ENCODE measurements around the gene CBFA2T3.

Gene CBFA2T3

DNA sequence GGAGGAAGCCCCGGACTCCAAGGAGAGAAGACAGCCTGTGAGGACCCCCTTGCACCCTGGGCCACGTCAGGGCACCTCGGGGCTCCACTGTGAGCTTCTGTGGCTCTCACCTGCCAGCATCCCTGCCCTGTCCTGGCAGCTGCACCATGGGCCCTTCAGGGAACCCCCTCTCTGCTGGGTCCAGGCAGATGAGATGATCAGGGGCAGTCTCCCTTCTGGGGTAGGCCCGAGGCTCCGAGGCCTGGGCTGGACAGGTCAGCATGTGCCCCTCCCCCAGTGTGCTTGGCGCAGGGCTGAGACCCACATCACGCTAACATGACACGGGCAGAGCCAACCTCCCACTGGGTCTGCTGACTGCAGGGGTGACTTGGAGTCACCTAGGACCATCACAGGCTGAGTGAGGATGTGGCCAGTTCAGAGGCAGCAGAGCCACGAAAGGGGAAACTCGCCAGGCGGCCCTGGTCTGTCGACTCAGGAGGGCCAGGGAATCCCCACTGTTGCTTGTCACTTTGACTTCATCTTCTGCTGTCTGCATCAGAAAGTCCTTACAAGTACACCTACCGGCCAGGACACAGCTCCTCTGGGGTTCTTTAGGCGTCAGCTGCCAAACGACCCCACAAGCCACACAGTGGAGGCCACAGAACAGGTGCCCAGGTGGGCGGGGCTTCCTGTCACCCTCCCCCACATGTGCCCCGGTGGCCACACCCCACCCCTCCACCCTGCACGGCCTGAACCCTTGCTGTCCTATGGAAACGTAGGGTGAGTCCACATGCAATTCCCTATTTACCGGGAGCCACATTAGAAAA is 122.5 kb downstream of the CBFA2T3 start:
- Histone ChIP-seq H3K27me3 (ENCODE audit: control insufficient read depth, insufficient read depth, low read length) (no peaks in the 10 kb centered on the region), H3K9me3 (ENCODE audit: control insufficient read depth, insufficient read depth, low read length) (no peaks in the 10 kb centered on the region), H3K4me3 (ENCODE audit: low read depth, low read length) (no peak overlapping the region), H3K9ac (ENCODE audit: low read depth, low read length) (no peak overlapping the region), H3K36me3 (ENCODE audit: control insufficient read depth, insufficient read depth, low read length) (peaks cover 12% of the 10 kb centered on the region), H3K4me1 (ENCODE audit: control insufficient read depth, insufficient read depth, low read length) (peaks cover 12% of the 10 kb centered on the region), H3K27ac (ENCODE audit: low read depth, low read length) (no peak overlapping the region)

DNA sequence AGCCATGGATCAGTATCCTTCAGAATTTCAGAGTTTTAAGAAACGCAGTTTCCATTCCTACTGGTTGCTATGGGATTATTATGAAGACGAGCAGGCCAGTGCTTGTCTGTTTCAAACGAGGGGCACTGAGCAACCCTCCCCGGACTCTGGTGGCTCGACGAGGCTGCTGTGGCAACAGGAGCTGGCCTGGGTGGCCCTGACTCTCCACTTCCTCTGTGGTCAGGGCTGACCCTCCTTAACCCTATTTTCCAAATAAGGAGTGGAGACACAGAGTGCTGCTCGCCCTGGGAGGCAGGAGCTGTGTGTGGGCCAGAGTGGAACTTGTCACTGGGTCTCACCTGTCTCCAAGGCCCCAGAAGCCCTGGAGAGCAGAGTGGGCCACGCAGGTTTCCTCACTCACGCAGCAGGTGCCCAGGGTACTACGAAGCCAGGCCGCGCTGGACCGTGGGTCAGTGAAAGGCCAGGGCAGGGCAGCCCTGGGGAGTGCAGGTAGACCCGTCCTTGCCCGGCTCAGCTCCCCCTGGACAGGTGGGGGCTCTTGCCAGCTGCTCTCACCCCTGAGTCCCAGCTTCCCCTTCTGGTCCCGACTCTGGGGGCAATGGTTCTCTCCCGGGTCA is 123.6 kb downstream of the CBFA2T3 start:
- H3K4me3 ChIP-seq (ENCODE audit: low read depth, low read length): no peak overlapping the region
- no peaks in the 10 kb centered on the region for H3K27me3 ChIP-seq (ENCODE audit: control insufficient read depth, insufficient read depth, low read length)
- peaks cover 12% of the 10 kb centered on the region for H3K4me1 ChIP-seq (ENCODE audit: control insufficient read depth, insufficient read depth, low read length)
- H3K9ac ChIP-seq (ENCODE audit: low read depth, low read length): no peak overlapping the region
- H3K9me3 ChIP-seq (ENCODE audit: control insufficient read depth, insufficient read depth, low read length): no peaks in the 10 kb centered on the region
- no peak overlapping the region for H3K27ac ChIP-seq (ENCODE audit: low read depth, low read length)
- peaks cover 2% of the 10 kb centered on the region for H3K36me3 ChIP-seq (ENCODE audit: control insufficient read depth, insufficient read depth, low read length)

DNA sequence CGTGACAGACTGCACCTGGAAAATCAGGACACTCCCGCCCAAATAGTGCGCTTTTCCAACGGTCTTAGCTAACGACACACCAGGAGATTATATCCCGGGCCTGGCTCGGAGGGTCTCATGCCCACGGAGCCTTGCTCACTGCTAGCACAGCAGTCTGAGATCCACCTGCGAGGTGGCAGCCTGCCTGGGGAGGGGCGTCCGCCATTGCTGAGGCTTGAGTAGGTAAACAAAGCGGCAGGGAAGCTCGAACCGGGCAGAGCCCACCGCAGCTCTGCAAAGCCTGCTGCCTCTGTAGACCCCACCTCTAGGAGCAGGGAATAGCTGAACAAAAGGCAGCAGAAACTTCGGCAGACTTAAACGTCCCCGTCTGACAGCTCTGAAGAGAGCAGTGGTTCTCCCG is 125.4 kb downstream of the CBFA2T3 start:
- H3K27ac ChIP-seq (ENCODE audit: low read depth, low read length): no peak overlapping the region
- H3K27me3 ChIP-seq (ENCODE audit: control insufficient read depth, insufficient read depth, low read length): no peaks in the 10 kb centered on the region
- no peaks in the 10 kb centered on the region; the same call in 1 of the 2 replicates for H3K36me3 ChIP-seq (ENCODE audit: control insufficient read depth, insufficient read depth, low read length)
- no peak overlapping the region for H3K4me3 ChIP-seq (ENCODE audit: low read depth, low read length)
- no peak overlapping the region for H3K9ac ChIP-seq (ENCODE audit: low read depth, low read length)
- H3K4me1 ChIP-seq (ENCODE audit: control insufficient read depth, insufficient read depth, low read length): peaks cover 7% of the 10 kb centered on the region
- no peaks in the 10 kb centered on the region for H3K9me3 ChIP-seq (ENCODE audit: control insufficient read depth, insufficient read depth, low read length)

DNA sequence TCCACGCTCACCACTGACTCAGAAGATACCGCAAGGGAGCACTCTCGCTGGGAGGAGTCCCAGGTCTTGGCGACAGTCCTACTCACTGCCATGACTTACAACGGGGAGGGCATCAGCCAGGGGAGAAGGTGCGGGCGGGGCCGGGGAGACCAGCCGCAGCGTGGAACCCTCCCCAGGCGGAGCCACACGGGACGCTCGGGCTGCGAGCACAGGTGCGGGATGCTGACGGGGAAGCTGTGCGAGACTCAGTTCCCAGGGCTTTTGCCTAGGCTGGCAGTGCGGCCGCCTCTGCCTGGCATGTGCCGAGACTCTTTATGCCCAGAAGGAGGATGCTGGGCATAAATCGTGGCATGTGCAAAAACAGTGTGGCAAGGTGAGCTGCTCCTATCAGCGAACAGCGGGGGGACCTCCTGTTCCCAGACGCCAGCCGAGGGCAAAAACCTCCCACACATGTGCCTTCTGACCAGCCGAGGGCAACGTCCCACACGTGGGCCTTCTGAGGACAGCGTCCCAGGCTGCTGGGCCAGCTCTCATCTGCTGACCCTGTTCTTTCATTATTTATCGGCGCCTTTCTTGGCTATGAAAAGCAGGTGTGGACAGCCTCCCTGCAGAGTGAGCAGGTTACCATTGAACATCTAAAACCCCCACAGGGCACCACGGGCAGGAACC is 126.3 kb downstream of the CBFA2T3 start:
- H3K9me3 ChIP-seq (ENCODE audit: control insufficient read depth, insufficient read depth, low read length): no peaks in the 10 kb centered on the region
- no peak overlapping the region for H3K9ac ChIP-seq (ENCODE audit: low read depth, low read length)
- H3K27ac ChIP-seq (ENCODE audit: low read depth, low read length): no peak overlapping the region
- H3K4me3 ChIP-seq (ENCODE audit: low read depth, low read length): no peak overlapping the region
- no peaks in the 10 kb centered on the region; the same call in 1 of the 2 replicates for H3K36me3 ChIP-seq (ENCODE audit: control insufficient read depth, insufficient read depth, low read length)
- H3K4me1 ChIP-seq (ENCODE audit: control insufficient read depth, insufficient read depth, low read length): peaks cover 2% of the 10 kb centered on the region
- no peaks in the 10 kb centered on the region for H3K27me3 ChIP-seq (ENCODE audit: control insufficient read depth, insufficient read depth, low read length)

DNA sequence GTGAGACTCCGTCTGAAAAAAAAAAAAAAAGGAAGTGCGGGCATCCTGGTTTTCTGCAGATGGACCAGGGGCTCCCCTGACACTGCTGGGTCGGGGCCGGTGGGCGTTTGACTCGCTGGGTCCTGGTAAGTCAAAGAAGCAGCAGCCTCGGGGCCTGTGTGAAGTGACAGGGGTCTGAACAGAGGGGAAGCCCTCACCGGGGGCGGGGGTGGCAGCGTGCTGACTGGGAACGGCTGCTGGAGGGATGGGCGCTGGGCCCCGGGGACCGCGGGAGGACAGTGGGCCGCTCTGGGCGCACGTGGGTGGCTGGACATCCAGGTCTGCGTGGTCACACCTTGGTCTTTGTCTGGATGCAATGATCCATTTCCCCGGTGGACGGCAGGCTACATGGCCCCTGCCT is 128.4 kb downstream of the CBFA2T3 start:
- Histone ChIP-seq H3K9ac (ENCODE audit: low read depth, low read length) (no peak overlapping the region), H3K36me3 (ENCODE audit: control insufficient read depth, insufficient read depth, low read length) (no peaks in the 10 kb centered on the region)

DNA sequence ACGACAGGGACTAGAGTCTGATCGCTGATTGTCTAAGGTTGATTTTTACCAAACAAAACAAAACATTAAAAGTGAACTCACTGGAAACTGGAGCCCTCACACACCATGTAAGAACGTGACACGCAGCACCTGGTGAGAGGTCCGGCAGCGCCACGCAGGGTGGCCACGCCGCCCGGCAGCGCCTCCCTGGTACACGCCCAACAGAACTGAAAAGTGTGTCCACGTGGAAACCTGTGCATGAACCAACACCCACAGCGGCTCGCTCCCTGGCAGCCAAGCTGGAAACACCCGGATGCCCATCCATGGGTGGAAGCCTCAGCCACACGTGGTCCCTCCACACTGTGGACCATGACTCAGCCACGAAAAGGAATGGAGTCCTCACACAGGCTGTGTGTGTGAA is 129.4 kb downstream of the CBFA2T3 start:
- Histone ChIP-seq H3K27me3 (ENCODE audit: control insufficient read depth, insufficient read depth, low read length) (no peaks in the 10 kb centered on the region), H3K9me3 (ENCODE audit: control insufficient read depth, insufficient read depth, low read length) (no peaks in the 10 kb centered on the region), H3K9ac (ENCODE audit: low read depth, low read length) (no peak overlapping the region), H3K36me3 (ENCODE audit: control insufficient read depth, insufficient read depth, low read length) (no peaks in the 10 kb centered on the region), H3K4me1 (ENCODE audit: control insufficient read depth, insufficient read depth, low read length) (no peaks in the 10 kb centered on the region), H3K27ac (ENCODE audit: low read depth, low read length) (no peak overlapping the region), H3K4me3 (ENCODE audit: low read depth, low read length) (no peak overlapping the region)

More for the DNA sequence above, 128.4 kb downstream of the CBFA2T3 start:
- Histone ChIP-seq H3K4me1 (ENCODE audit: control insufficient read depth, insufficient read depth, low read length) (no peaks in the 10 kb centered on the region), H3K4me3 (ENCODE audit: low read depth, low read length) (no peak overlapping the region), H3K27ac (ENCODE audit: low read depth, low read length) (no peak overlapping the region), H3K27me3 (ENCODE audit: control insufficient read depth, insufficient read depth, low read length) (no peaks in the 10 kb centered on the region), H3K9me3 (ENCODE audit: control insufficient read depth, insufficient read depth, low read length) (no peaks in the 10 kb centered on the region)

DNA sequence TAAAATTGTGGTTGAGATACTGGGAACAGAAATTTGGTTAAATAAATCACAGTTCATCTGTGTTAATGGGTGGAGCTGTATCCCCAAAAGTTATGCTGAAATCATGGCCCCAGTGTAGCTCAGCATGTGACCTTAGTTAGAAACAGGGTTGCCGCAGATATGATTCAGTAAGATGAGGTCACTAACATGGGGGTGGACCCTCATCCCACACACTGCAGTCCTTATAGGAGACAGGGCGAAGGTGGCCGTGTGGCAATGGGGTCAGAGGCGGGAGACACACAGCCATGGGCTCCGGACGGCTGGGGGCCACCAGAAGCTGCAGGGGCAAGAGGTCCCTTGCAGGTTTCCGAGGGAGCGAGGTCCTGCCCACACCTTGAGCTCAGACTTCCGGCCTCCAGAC is 130.9 kb downstream of the CBFA2T3 start:
- Histone ChIP-seq H3K4me1 (ENCODE audit: control insufficient read depth, insufficient read depth, low read length) (no peaks in the 10 kb centered on the region), H3K4me3 (ENCODE audit: low read depth, low read length) (no peak overlapping the region), H3K9ac (ENCODE audit: low read depth, low read length) (no peak overlapping the region), H3K27ac (ENCODE audit: low read depth, low read length) (no peak overlapping the region), H3K27me3 (ENCODE audit: control insufficient read depth, insufficient read depth, low read length) (no peaks in the 10 kb centered on the region), H3K9me3 (ENCODE audit: control insufficient read depth, insufficient read depth, low read length) (no peaks in the 10 kb centered on the region), H3K36me3 (ENCODE audit: control insufficient read depth, insufficient read depth, low read length) (no peaks in the 10 kb centered on the region)

DNA sequence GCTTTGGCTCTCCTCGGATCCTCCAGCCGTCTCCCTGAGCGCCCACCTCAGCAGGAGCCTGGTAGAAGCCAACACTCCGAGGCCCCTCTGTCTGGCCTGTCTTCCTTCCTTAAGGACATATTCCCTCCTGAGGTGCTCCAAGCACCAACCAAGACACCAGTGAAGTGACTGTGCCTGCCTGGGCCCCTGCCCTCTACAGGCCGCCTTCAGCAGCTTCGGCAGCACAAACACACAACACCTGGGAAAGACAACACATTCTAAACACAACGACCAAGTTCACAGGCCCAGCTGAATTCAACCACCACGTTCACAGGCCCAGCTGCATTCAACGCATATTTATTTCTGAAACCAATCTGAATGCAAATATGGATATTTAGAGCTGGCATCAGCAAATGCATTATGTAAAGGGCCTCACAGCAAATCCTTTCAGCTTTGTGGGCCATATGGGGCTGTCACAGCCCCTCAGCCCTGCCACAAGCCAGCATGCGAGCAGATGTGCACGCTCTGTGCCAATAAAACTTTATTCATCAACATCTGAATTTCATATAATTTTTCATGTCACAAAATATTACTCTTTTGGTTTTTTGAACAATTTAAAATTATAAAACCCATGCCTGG is 132.5 kb downstream of the CBFA2T3 start:
- Histone ChIP-seq H3K9ac (ENCODE audit: low read depth, low read length) (no peak overlapping the region), H3K27me3 (ENCODE audit: control insufficient read depth, insufficient read depth, low read length) (no peaks in the 10 kb centered on the region), H3K4me1 (ENCODE audit: control insufficient read depth, insufficient read depth, low read length) (no peaks in the 10 kb centered on the region), H3K36me3 (ENCODE audit: control insufficient read depth, insufficient read depth, low read length) (peaks cover 13% of the 10 kb centered on the region), H3K9me3 (ENCODE audit: control insufficient read depth, insufficient read depth, low read length) (no peaks in the 10 kb centered on the region), H3K27ac (ENCODE audit: low read depth, low read length) (no peak overlapping the region), H3K4me3 (ENCODE audit: low read depth, low read length) (no peak overlapping the region)

DNA sequence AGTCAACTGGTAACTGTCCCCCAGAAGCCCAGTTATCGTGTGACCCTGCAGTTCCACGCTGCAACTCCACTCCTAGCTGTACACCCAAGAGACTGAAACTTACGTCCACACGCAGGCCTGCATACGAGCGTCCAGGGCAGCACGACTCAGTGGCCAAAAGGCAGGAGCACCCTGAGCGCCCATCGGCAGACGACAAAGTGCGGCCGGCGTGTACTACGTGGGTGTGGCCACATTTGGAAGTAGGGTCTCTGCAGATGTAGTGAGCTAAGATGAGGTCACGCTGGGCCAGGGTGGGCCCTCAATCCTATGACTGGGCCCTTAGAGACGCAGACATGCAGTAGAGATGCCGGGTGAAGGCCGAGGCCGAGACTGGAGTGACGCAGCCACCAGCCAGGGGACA is 133.8 kb downstream of the CBFA2T3 start:
- no peaks in the 10 kb centered on the region for H3K9me3 ChIP-seq (ENCODE audit: control insufficient read depth, insufficient read depth, low read length)
- no peak overlapping the region for H3K27ac ChIP-seq (ENCODE audit: low read depth, low read length)
- no peaks in the 10 kb centered on the region for H3K27me3 ChIP-seq (ENCODE audit: control insufficient read depth, insufficient read depth, low read length)
- peaks cover 21% of the 10 kb centered on the region for H3K36me3 ChIP-seq (ENCODE audit: control insufficient read depth, insufficient read depth, low read length)
- H3K4me1 ChIP-seq (ENCODE audit: control insufficient read depth, insufficient read depth, low read length): no peaks in the 10 kb centered on the region
- no peak overlapping the region for H3K9ac ChIP-seq (ENCODE audit: low read depth, low read length)
- no peak overlapping the region for H3K4me3 ChIP-seq (ENCODE audit: low read depth, low read length)

DNA sequence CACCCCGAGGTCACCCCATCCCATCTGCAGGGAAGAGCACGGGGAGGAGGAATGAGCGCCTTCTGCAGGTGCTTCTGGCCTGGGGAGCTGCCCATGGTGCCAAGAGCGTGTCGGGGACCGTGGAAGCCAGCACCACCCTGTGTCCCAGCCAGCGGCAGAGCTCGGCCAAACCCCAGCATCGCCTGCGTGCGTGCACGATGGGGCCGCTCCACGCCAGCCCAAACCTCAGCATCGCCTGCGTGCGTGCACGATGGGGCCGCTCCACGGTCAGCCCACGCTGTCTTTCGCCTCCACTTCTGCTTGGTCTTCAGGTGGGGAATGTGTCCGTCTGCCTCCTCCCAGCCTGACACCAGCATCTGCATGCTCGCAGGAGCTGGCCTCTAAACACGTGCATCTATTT is 134.2 kb downstream of the CBFA2T3 start:
- no peak overlapping the region for H3K4me3 ChIP-seq (ENCODE audit: low read depth, low read length)
- H3K27ac ChIP-seq (ENCODE audit: low read depth, low read length): no peak overlapping the region
- no peak overlapping the region for H3K9ac ChIP-seq (ENCODE audit: low read depth, low read length)
- no peaks in the 10 kb centered on the region for H3K9me3 ChIP-seq (ENCODE audit: control insufficient read depth, insufficient read depth, low read length)
- no peaks in the 10 kb centered on the region for H3K27me3 ChIP-seq (ENCODE audit: control insufficient read depth, insufficient read depth, low read length)
- peaks cover 21% of the 10 kb centered on the region for H3K36me3 ChIP-seq (ENCODE audit: control insufficient read depth, insufficient read depth, low read length)
- no peaks in the 10 kb centered on the region for H3K4me1 ChIP-seq (ENCODE audit: control insufficient read depth, insufficient read depth, low read length)
